HEK293 (cell line): Measurements from ENCODE around the gene XPNPEP1.
A peak's percentile ranks its signal among the peaks of the same experiment; 100 is the strongest.

ENCODE experiments used
- CTCF ChIA-PET: fragments of 350-600 bp; formaldehyde crosslinking; extraction: SDS; loops from one replicate; lab custom pipeline; 2021; ENCODE audit warnings: antibody characterized with exemption; lab: Yijun Ruan, JAX
- POLR2A ChIA-PET: fragments of 300-600 bp; formaldehyde crosslinking; extraction: SDS; loops from one replicate; lab custom pipeline; 2020; ENCODE audit warnings: antibody characterized with exemption, inconsistent platforms; lab: Yijun Ruan, JAX
- H3K27ac ChIP-seq: fragments of 200-500 bp; sonication (Bioruptor generic); 2 replicates; pipeline ENCODE4 v1.5.1; 2014; ENCODE audit warnings: low read depth, low read length, control low read depth, inconsistent platforms; ENCODE audit errors: extremely low read depth
- H3K36me3 ChIP-seq, 2 experiments: fragments of 200-500 bp in 1 of 2; sonication (Bioruptor generic) in 1 of 2; 1 replicate in 1 of 2; 2 replicates in 1 of 2; pipeline ENCODE4 v1.5.1; 2014 to 2017; ENCODE audit warnings: inconsistent platforms in 2 of 2, low read length in 2 of 2; ENCODE audit not compliant: control insufficient read depth in 2 of 2, insufficient read depth in 1 of 2
- H3K4me1 ChIP-seq: fragments of 200-500 bp; sonication (Bioruptor generic); 2 replicates; pipeline ENCODE4 v1.5.1; 2014; ENCODE audit warnings: mild to moderate bottlenecking, low read length, inconsistent platforms; ENCODE audit not compliant: control insufficient read depth, insufficient read depth
- H3K4me3 ChIP-seq: 2 replicates; pipeline ENCODE4 v1.5.1; 2011; ENCODE audit warnings: low read depth, mild to moderate bottlenecking, control low read depth, low read length, moderate library complexity
- H3K9me3 ChIP-seq: fragments of 200-500 bp; sonication (Bioruptor generic); 2 replicates; pipeline ENCODE4 v1.5.1; 2014; ENCODE audit warnings: low read depth, low read length, inconsistent platforms; ENCODE audit not compliant: control insufficient read depth, insufficient read depth
- HOXA7 ChIP-seq: sonication (generic); formaldehyde crosslinking; IDR thresholded peaks from 2 replicates; pipeline ENCODE4 v1.8.1; 2022; ENCODE audit warnings: missing genetic modification reagents, borderline replicate concordance
- HOXD13 ChIP-seq: sonication (generic); formaldehyde crosslinking; IDR thresholded peaks from 2 replicates; pipeline ENCODE4 v1.8.0; 2022; ENCODE audit warnings: missing genetic modification reagents, borderline replicate concordance
- KLF7 ChIP-seq: fragments of 450-650 bp; formaldehyde crosslinking; IDR thresholded peaks from 2 replicates; pipeline ENCODE4 v1.5.1; 2016; ENCODE audit warnings: missing biosample characterization, missing genetic modification characterization, borderline replicate concordance
- OSR2 ChIP-seq: fragments of 450-650 bp; formaldehyde crosslinking; IDR thresholded peaks from 2 replicates; pipeline ENCODE4 v1.5.1; 2016; ENCODE audit warnings: missing biosample characterization, missing genetic modification characterization
- PRDM1 ChIP-seq: fragments of 450-650 bp; formaldehyde crosslinking; IDR thresholded peaks from 2 replicates; pipeline ENCODE4; 2016; ENCODE audit warnings: missing biosample characterization, missing genetic modification characterization
- RBAK ChIP-seq: fragments of 450-650 bp; formaldehyde crosslinking; IDR thresholded peaks from 2 replicates; pipeline ENCODE4 v1.5.1; 2016; ENCODE audit warnings: missing biosample characterization, missing genetic modification characterization
- REST ChIP-seq: fragments of 450-650 bp; formaldehyde crosslinking; IDR thresholded peaks from 2 replicates; pipeline ENCODE4 v1.5.1; 2016; ENCODE audit warnings: missing biosample characterization, missing genetic modification characterization
- SETDB1 ChIP-seq: IDR thresholded peaks from one replicate; pipeline ENCODE4 v1.6.1; 2017; ENCODE audit warnings: mild to moderate bottlenecking, low read length, moderate library complexity, mixed read lengths; ENCODE audit not compliant: insufficient read length
- ZBTB1 ChIP-seq: fragments of 450-650 bp; formaldehyde crosslinking; IDR thresholded peaks from 2 replicates; pipeline ENCODE4 v1.5.1; 2016; ENCODE audit warnings: missing biosample characterization, missing genetic modification characterization
- ZBTB11 ChIP-seq: fragments of 450-650 bp; formaldehyde crosslinking; conservative IDR thresholded peaks from 2 replicates; pipeline ENCODE4 v1.5.1; 2016; ENCODE audit warnings: low read depth, missing biosample characterization, missing genetic modification characterization
- ZEB2 ChIP-seq: fragments of 450-650 bp; formaldehyde crosslinking; IDR thresholded peaks from 2 replicates; pipeline ENCODE4 v1.5.1; 2016; ENCODE audit warnings: missing biosample characterization, missing genetic modification characterization
- ZNF274 ChIP-seq, 2 experiments: fragments of 200-500 bp in 1 of 2; fragments of 450-650 bp in 1 of 2; sonication (Bioruptor generic) in 1 of 2; formaldehyde crosslinking in 1 of 2; IDR thresholded peaks; 2 replicates each; pipeline versions ENCODE4 v1.5.1 to v1.6.1; 2014 to 2016; ENCODE audit warnings: borderline replicate concordance in 1 of 2, inconsistent platforms in 1 of 2, low read length in 1 of 2, missing biosample characterization in 1 of 2, missing genetic modification characterization in 1 of 2
- ZNF394 ChIP-seq: fragments of 450-650 bp; formaldehyde crosslinking; IDR thresholded peaks from 2 replicates; pipeline ENCODE4 v1.5.1; 2016; ENCODE audit warnings: missing biosample characterization, missing genetic modification characterization, mild to moderate bottlenecking, moderate library complexity, borderline replicate concordance
- ZNF398 ChIP-seq: fragments of 450-650 bp; formaldehyde crosslinking; IDR thresholded peaks from 2 replicates; pipeline ENCODE4 v1.5.1; 2017; ENCODE audit warnings: missing biosample characterization, missing genetic modification characterization
- ZNF433 ChIP-seq: fragments of 450-650 bp; formaldehyde crosslinking; IDR thresholded peaks from 2 replicates; pipeline ENCODE4 v1.5.1; 2016; ENCODE audit warnings: missing biosample characterization, missing genetic modification characterization, low read depth
- ZNF560 ChIP-seq: fragments of 450-650 bp; formaldehyde crosslinking; IDR thresholded peaks from 2 replicates; pipeline ENCODE4 v1.5.1; 2017; ENCODE audit warnings: missing biosample characterization, missing genetic modification characterization, borderline replicate concordance
- ZNF660 ChIP-seq: fragments of 450-650 bp; IDR thresholded peaks from 2 replicates; pipeline ENCODE4 v1.5.1; 2018; ENCODE audit warnings: missing biosample characterization, mild to moderate bottlenecking, missing genetic modification characterization
- ZNF701 ChIP-seq: fragments of 450-650 bp; formaldehyde crosslinking; IDR thresholded peaks from 2 replicates; pipeline ENCODE4 v1.5.1; 2016; ENCODE audit warnings: missing biosample characterization, missing genetic modification characterization
- ZSCAN16 ChIP-seq: fragments of 450-650 bp; formaldehyde crosslinking; IDR thresholded peaks from 2 replicates; pipeline ENCODE4 v1.5.1; 2016; ENCODE audit warnings: missing biosample characterization, missing genetic modification characterization

XPNPEP1 gene

GRCh38 chr10:109823196-109823595 is 100.1 kb downstream of the XPNPEP1 start:
- Histone ChIP-seq H3K36me3 (no peaks in the 10 kb centered on the region), H3K9me3 (no peaks in the 10 kb centered on the region), H3K4me3 (no peak overlapping the region), H3K27ac (no peak overlapping the region), H3K4me1 (no peaks in the 10 kb centered on the region)
- ChIA-PET POLR2A (no interaction called here), CTCF (no interaction called here)
- no peak for TF ChIP-seq ZNF560
- no peak for TF ChIP-seq ZNF394 (tag by site-specific recombination)

DNA sequence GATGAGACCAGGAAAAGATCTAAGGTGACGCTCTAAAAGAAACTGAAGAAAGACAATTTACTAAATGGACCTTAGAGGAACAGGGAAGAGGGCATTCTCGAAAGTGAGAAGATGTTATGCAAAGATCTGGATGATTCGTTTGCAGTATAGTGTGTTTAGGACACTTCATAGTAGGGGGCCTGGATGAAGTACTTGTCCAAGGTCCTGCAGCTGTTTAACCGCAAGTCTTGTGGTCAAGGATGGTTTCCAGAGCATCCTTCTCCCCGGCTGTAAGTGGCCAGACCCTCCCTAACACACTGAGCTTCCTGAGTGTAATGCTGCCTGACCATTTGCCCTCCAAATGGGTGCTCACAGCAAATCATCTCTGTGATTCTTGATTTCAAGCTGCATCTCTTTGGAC is 101.6 kb downstream of the XPNPEP1 start:
- Histone ChIP-seq H3K36me3 (no peaks in the 10 kb centered on the region), H3K4me3 (no peak overlapping the region), H3K27ac (no peak overlapping the region), H3K4me1 (no peaks in the 10 kb centered on the region), H3K9me3 (no peaks in the 10 kb centered on the region)
- POLR2A ChIA-PET = no interaction called here
- TF ChIP-seq ZNF398 = no peak
- TF ChIP-seq REST (tag by site-specific recombination) = peak; percentile 62
- CTCF ChIA-PET = no interaction called here

GRCh38 chr10:109820620-109821405 is 102.5 kb downstream of the XPNPEP1 start:
- H3K4me1 ChIP-seq = no peaks in the 10 kb centered on the region
- no peaks in the 10 kb centered on the region for H3K36me3 ChIP-seq
- ChIA-PET POLR2A (no interaction called here), CTCF (no interaction called here)
- TF ChIP-seq HOXD13 (no peak), OSR2 (tag by site-specific recombination) (no peak), ZBTB1 (tag by site-specific recombination) (no peak), ZNF701 (tag by site-specific recombination) (no peak), SETDB1 (no peak), ZNF433 (tag by site-specific recombination) (no peak), ZNF274 (IDR thresholded peaks at IDR 0.05; ENCODE audit: low read length) (no peak), ZNF274 (tag by site-specific recombination; IDR thresholded peaks at IDR 0.05; ENCODE audit: borderline replicate concordance) (no peak), ZBTB11 (tag by site-specific recombination) (no peak), ZNF560 (no peak), PRDM1 (no peak), ZNF660 (tag by site-specific recombination) (no peak), ZEB2 (tag by site-specific recombination) (no peak), ZSCAN16 (no peak), HOXA7 (CRISPR knock-in tag) (no peak), RBAK (tag by site-specific recombination) (no peak), KLF7 (tag by site-specific recombination) (no peak)
- H3K27ac ChIP-seq = no peak overlapping the region
- H3K9me3 ChIP-seq = no peaks in the 10 kb centered on the region
- H3K4me3 ChIP-seq = no peak overlapping the region
